ENCODE data around the gene B3GALT4.
"Not testable (repeated sequence)": the region's sequence is repeated elsewhere in the genome, so short reads cannot be mapped to it uniquely, and the experiment has no call there.

B3GALT4 gene

GRCh38 chr6:33280539-33280938 lies 3.6 kb downstream of the B3GALT4 start:
- TF ChIP-seq ZNF473 (tag by site-specific recombination; IDR thresholded peaks at IDR 0.05), result no peak
- no peak for TF ChIP-seq ZNF560 (tag by site-specific recombination; IDR thresholded peaks at IDR 0.05; ENCODE audit: borderline replicate concordance)
- TF ChIP-seq ZNF449 (tag by site-specific recombination; IDR thresholded peaks at IDR 0.05), result 0 out of 2 replicates have a peak, but pooled peaks have one; percentile 46
- no peaks in the 10 kb centered on the region for H3K9me3 ChIP-seq (ENCODE audit: control insufficient read depth, insufficient read depth, low read depth, low read length)
- no peak overlapping the region for H3K4me3 ChIP-seq (ENCODE audit: low read depth, low read length)
- peaks cover 12% of the 10 kb centered on the region; the same call in 1 of the 2 replicates for H3K4me1 ChIP-seq (ENCODE audit: control insufficient read depth, insufficient read depth, low read length)
- CTCF ChIA-PET, result interaction anchor here (0.6 to 2.7 kb wide), 17 partner anchors 8 to 294 kb away, joined by 3 to 13 read pairs (median 4); partner anchors contain the start of genes RGL2, RPS18, VPS52 and WDR46
- POLR2A ChIA-PET, result interaction anchor here (0.6 to 6.5 kb wide), 7 partner anchors 8 to 139 kb away, joined by 3 to 92 read pairs (median 6); partner anchors contain the start of genes PFDN6, RPS18, VPS52 and WDR46
- H3K27ac ChIP-seq (ENCODE audit: extremely low read depth, low read depth, low read length), result peak overlapping the region; percentile 42
- H3K36me3 ChIP-seq (ENCODE audit: control insufficient read depth in 2 of 2, insufficient read depth in 1 of 2, low read length in 2 of 2), result peaks cover 16 to 79% of the 10 kb centered on the region in 2 experiments; a peak in 2 of 3 replicates

GRCh38 chr6:33285214-33285613 lies 8.3 kb downstream of the B3GALT4 start:
- H3K36me3 ChIP-seq (ENCODE audit: control insufficient read depth in 2 of 2, insufficient read depth in 1 of 2, low read length in 2 of 2), result peaks cover 20 to 64% of the 10 kb centered on the region in 2 experiments
- POLR2A ChIA-PET, result interaction anchor here (3.6 kb wide), 1 partner anchor 14 kb away, joined by 19 read pairs; the partner anchor contains the start of gene RGL2

GRCh38 chr6:33286946-33287914 lies 10.3 kb downstream of the B3GALT4 start:
- TF ChIP-seq ZNF266 (tag by site-specific recombination; IDR thresholded peaks at IDR 0.05; ENCODE audit: low read depth) (no peak), KLF16 (tag by site-specific recombination; IDR thresholded peaks at IDR 0.05) (no peak)
- POLR2A ChIA-PET, result interaction anchor here (0.5 to 7.5 kb wide), 5 partner anchors 9 to 18 kb away, joined by 3 to 92 read pairs (median 53); partner anchors contain the start of genes B3GALT4, RGL2, RPS18 and VPS52
- peaks cover 20 to 66% of the 10 kb centered on the region in 2 experiments for H3K36me3 ChIP-seq (ENCODE audit: control insufficient read depth in 2 of 2, insufficient read depth in 1 of 2, low read length in 2 of 2)
- H3K27ac ChIP-seq (ENCODE audit: extremely low read depth, low read depth, low read length), result no peak overlapping the region
- H3K4me1 ChIP-seq (ENCODE audit: control insufficient read depth, insufficient read depth, low read length), result peaks cover 11% of the 10 kb centered on the region; the same call in 1 of the 2 replicates
- no peaks in the 10 kb centered on the region for H3K9me3 ChIP-seq (ENCODE audit: control insufficient read depth, insufficient read depth, low read depth, low read length)
- CTCF ChIA-PET, result interaction anchor here (0.6 to 2.3 kb wide), 6 partner anchors 10 to 139 kb away, joined by 3 to 12 read pairs (median 5); partner anchors contain the start of gene B3GALT4
- H3K4me3 ChIP-seq (ENCODE audit: low read depth, low read length), result no peak overlapping the region

More at GRCh38 chr6:33285214-33285613, 8.3 kb downstream of the B3GALT4 start:
- CTCF ChIA-PET, result interaction anchor here (2.3 kb wide), 1 partner anchor 14 kb away, joined by 6 read pairs; the partner anchor contains the start of gene RGL2
- not testable (repeated sequence) for H3K9me3 ChIP-seq (ENCODE audit: control insufficient read depth, insufficient read depth, low read depth, low read length); H3K4me3 ChIP-seq (ENCODE audit: low read depth, low read length); H3K27ac ChIP-seq (ENCODE audit: extremely low read depth, low read depth, low read length)
- peaks cover 11% of the 10 kb centered on the region; the same call in 1 of the 2 replicates for H3K4me1 ChIP-seq (ENCODE audit: control insufficient read depth, insufficient read depth, low read length)

GRCh38 chr6:33288141-33288920 lies 11.4 kb downstream of the B3GALT4 start:
- Histone ChIP-seq H3K36me3 (ENCODE audit: control insufficient read depth in 2 of 2, insufficient read depth in 1 of 2, low read length in 2 of 2) (peaks cover 14 to 69% of the 10 kb centered on the region in 2 experiments), H3K4me1 (ENCODE audit: control insufficient read depth, insufficient read depth, low read length) (peaks cover 11% of the 10 kb centered on the region; the same call in 1 of the 2 replicates), H3K9me3 (ENCODE audit: control insufficient read depth, insufficient read depth, low read depth, low read length) (no peaks in the 10 kb centered on the region), H3K4me3 (ENCODE audit: low read depth, low read length) (peak overlapping the region; percentile 79), H3K27ac (ENCODE audit: extremely low read depth, low read depth, low read length) (peak overlapping the region; percentile 44)
- ChIA-PET POLR2A (interaction anchor here (0.5 to 7.5 kb wide), 13 partner anchors 10 to 317 kb away, joined by 3 to 92 read pairs (median 9); partner anchors contain the start of genes B3GALT4, RGL2, RPS18 and VPS52), CTCF (interaction anchor here (0.7 to 3.6 kb wide), 12 partner anchors 8 to 171 kb away, joined by 3 to 33 read pairs (median 6); partner anchors contain the start of genes B3GALT4, RGL2, RPS18 and RXRB)
- TF ChIP-seq GLI2 (tag by site-specific recombination; IDR thresholded peaks at IDR 0.05; ENCODE audit: borderline replicate concordance, low read depth), result no peak
- no peak for TF ChIP-seq ZBTB48 (tag by site-specific recombination; IDR thresholded peaks at IDR 0.05)
- TF ChIP-seq REST (tag by site-specific recombination; IDR thresholded peaks at IDR 0.05), result no peak
- TF ChIP-seq ZNF146 (tag by site-specific recombination; IDR thresholded peaks at IDR 0.05), result no peak
- no peak for TF ChIP-seq ZNF585B (tag by site-specific recombination; IDR thresholded peaks at IDR 0.05)
